Activated CD8-positive, alpha-beta memory T cell treated with anti-CD3 and anti-CD28 coated beads, Interleukin-2, amount 50 U/mL, for 1 hour (primary cell): ENCODE measurements around the gene ASS1.

ENCODE experiments used
- DNase-seq: peaks from one replicate; pipeline ENCODE4 v3.0.0-alpha.2; 2020; ENCODE audit errors: extremely low read depth

Gene ASS1

GRCh38 chr9:130473009-130473408, 28.2 kb downstream of the ASS1 start:
- DNase-seq = no peak

DNA sequence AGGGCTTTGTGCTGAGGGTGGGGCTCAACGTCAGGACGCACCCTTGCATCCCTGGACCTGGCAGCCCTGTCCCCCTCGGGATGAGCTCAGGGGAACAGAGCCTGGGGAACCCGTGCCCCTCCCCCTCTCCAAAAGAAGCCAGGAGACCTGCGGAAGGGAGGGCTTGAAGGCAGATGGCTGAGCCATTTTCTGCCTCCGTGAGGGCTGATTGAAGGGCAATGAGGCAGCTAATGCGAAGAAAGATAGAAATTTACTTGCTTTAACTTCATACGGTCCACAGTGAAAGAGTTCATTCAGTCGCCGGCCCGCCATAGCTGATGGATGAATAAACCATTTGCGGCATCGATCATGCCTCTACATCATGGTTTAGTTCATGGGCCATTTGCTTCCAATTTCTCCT, 28.8 kb downstream of the ASS1 start:
- DNase-seq = no peak

- no peak for DNase-seq
Measured at GRCh38 chr9:130474106-130474505, 29.3 kb downstream of the ASS1 start.

- no peak for DNase-seq
Measured at GRCh38 chr9:130476151-130476730, 31.5 kb downstream of the ASS1 start.

DNA sequence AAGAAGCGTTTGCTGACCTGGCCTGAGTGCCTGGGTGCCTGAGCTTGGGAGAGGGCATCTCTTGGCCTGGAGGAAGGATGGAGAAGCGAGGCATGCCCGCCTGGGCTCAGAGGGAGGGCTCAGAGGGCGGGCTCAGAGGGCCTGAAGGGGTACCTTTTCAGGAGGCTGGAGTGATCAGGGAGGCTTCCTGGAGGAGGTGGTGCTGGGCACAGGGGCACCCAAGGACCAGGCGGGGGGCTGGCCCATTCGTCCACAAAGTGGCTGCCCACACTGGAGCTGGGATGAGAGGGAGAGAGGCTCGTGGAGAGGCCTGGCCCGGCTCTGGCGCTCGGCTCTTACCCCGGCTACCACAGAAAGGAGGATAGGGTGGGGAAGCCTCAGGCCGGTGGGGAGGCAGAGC, 32.8 kb downstream of the ASS1 start:
- no peak for DNase-seq

DNA sequence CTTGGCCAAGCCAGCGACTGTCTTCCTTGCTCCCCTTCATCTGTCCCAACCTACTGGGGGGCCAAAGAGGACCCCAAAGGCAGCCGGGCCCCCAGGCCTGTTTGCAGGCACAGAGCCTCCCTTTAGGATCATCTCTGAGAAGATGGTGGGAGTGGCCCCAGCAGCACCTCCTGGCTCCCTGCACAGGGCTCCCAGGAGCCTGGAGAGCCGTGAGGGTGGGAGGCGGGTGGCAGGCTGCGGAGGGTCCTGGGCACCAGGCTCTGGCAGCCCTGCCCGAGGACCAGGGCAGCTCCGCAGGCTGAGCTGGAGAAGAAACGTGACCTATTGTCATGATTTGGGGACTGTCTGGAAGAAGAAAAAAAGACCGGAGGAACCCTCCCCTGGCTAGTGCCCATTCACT, 33.4 kb downstream of the ASS1 start:
- no peak for DNase-seq

DNA sequence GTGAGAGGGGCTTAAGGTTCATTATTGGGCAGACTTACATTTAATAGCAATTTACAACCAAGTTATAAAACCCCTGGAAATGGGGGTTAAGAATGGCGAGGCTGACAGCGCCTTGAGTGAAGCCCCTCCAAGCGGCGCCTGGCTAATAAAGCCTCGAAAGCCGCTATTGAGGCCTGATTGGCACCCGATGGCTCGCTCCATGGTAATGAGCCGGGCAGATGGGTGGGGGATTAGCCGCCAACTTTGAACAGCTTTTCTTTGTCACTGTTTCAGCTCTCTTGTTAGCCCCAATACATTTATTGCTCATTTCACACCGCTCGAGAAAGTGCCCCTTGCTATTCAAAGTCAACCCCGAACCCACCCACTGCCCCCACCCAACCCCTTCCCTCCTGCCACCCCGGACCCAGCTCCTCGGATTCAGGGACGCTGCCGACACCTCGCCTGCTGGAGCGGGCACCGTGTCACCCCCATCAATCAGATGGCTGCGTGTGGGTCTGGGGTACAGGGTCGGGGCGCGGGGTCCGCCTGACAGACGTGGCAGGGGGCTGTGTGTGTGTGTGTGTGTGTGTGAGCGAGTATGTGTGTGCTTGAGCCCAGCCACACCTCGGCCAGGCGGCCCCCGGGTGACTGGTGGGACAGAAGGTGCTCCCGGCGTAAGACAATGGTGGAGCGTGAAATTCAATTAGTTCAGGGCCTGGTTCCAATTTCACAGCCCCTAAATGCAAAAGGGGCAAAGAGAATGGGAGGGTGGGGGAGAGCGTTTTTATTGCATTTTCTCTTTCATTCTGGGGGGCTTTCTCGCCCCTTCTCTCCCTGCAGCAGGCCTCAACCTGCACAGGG, 34.2 kb downstream of the ASS1 start:
- no peak for DNase-seq

- no peak for DNase-seq
Measured at GRCh38 chr9:130479587-130479986, 34.8 kb downstream of the ASS1 start.

GRCh38 chr9:130480673-130481072, 35.9 kb downstream of the ASS1 start:
- no peak for DNase-seq

- DNase-seq = no peak
Measured at GRCh38 chr9:130482463-130482862, 37.7 kb downstream of the ASS1 start.

GRCh38 chr9:130483371-130483971, 38.7 kb downstream of the ASS1 start:
- DNase-seq = no peak

- DNase-seq = no peak
Measured at GRCh38 chr9:130484362-130485072, 39.8 kb downstream of the ASS1 start.

DNA sequence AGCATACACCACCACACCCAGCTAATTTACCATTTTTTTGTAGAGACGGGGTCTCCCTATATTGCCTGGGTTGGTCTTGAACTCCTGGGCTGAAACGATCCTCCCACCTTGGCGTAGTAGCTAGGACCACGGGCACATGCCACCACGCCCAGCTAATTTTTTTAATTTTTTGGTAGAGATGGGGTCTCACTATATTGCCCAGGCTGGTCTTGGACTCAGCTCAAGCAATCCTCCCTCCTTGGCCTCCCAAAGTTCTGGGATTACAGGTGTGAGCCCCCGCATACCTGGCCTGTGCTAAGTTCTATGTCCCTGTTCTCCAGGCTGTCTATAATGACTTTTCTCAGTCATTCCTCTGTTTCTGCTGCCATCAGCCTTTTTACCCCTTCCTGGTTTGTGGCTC, 41.3 kb downstream of the ASS1 start:
- DNase-seq = no peak

DNA sequence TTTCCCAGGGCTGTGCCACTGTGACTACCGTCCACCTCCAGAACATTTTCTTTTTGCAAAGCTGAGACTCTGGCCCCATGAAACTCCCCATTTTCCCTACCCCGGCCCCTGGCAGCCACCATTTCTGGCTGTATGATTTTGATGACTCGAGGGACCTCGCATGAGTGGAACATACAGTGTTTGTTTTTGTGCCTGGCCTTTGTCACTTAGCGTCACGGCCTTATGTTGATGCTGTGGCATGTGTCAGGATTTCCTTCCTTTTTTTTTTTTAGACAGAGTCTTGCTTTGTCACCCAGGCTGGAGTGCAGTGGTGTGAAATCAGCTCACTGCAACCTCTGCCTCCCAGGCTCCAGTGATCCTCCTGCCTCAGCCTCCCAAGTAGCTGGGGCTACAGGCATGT, 42.7 kb downstream of the ASS1 start:
- no peak for DNase-seq

- no peak for DNase-seq
Measured at GRCh38 chr9:130488621-130489330, 44.0 kb downstream of the ASS1 start.

- DNase-seq = no peak
Measured at GRCh38 chr9:130490981-130491380, 46.2 kb downstream of the ASS1 start.

GRCh38 chr9:130491830-130492482, 47.2 kb downstream of the ASS1 start:
- no peak for DNase-seq

DNA sequence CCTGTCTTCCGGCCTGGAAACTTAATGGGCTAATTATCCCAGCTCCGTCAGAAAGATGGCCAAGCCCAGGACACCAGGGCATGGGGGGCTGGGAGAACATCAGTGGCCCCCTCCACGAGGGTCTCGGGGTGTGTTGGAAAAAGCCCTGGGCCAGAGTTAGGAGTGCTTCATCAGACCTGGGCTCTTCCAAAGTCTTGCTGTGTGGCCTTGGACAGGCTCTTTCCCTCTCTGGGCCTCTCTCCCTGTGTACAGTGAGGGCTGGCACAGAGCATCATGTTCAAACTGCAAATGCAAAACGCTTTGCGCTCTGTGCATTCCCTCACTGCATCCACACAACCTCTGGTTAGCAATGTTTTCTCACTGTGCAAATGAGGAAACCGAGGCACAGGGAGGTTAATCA, 48.3 kb downstream of the ASS1 start:
- no peak for DNase-seq

GRCh38 chr9:130493476-130493875, 48.7 kb downstream of the ASS1 start:
- DNase-seq = no peak

DNA sequence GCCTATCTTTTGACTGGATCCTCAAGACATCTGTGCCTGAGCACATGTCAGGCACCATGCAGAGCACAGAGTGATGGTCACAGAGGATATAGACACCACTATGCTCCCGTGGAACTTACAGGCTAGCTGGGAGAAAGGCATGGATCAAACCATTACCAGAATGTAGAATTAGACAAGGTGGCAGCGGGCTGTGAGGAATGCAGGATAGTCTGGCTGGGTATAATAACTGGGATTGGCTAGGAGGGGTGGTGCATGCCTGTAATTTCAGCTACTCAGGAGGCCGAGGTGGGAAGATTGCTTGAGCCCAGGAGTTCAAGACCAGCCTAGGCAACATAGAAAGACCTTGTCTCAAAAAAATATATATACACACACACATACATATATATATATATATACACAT, 50.3 kb downstream of the ASS1 start:
- DNase-seq = no peak

DNA sequence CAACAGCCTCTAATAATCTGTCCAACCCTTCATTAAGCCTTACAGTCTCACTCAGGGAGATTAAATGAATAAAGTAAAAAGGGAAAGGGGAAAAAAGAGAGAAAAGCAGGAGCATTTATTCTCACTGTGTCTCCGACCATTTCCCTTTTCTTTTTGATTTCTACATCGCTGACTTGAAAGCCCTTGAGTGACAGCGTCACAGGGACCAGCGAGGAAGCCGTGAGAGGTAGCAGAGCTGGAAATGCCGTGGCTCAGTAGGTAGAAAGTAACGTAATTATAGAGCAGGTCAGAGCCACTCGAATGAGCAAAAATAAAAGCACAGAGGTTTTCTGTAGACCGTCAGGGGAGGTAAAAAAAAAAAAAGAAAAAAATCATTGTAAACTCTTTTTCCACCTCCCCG, 52.4 kb downstream of the ASS1 start:
- no peak for DNase-seq
